Glutamatergic neuron (in vitro differentiated cells): Measurements from ENCODE around the gene ZNF608. TPM values are rescaled to one million over a fixed set of nuclear protein-coding genes. Genes with fewer than 3 reads are reported as not detected.
A peak's percentile ranks its signal among the peaks of the same experiment; 100 is the strongest.

Source experiments
- DNase-seq: peaks from one replicate; pipeline ENCODE4 v3.0.0; 2022
- H3K27ac Mint-ChIP-seq: one replicate; pipeline ENCODE4 v1.8.0; 2020; ENCODE audit warnings: mild to moderate bottlenecking, mixed read lengths, inconsistent platforms; ENCODE audit not compliant: unreplicated experiment
- H3K27me3 Mint-ChIP-seq: one replicate; pipeline ENCODE4 v1.8.0; 2020; ENCODE audit warnings: mild to moderate bottlenecking, moderate library complexity, mixed read lengths, inconsistent platforms; ENCODE audit not compliant: unreplicated experiment
- H3K36me3 Mint-ChIP-seq: one replicate; pipeline ENCODE4 v1.8.0; 2020; ENCODE audit warnings: mild to moderate bottlenecking, mixed read lengths, inconsistent platforms; ENCODE audit not compliant: unreplicated experiment
- H3K4me1 Mint-ChIP-seq: one replicate; pipeline ENCODE4 v1.8.0; 2020; ENCODE audit warnings: mild to moderate bottlenecking, low read depth, mixed read lengths, inconsistent platforms; ENCODE audit not compliant: unreplicated experiment
- H3K4me3 Mint-ChIP-seq: one replicate; pipeline ENCODE4 v1.8.0; 2020; ENCODE audit warnings: mild to moderate bottlenecking, mixed read lengths, inconsistent platforms; ENCODE audit not compliant: unreplicated experiment
- H3K9me3 Mint-ChIP-seq: one replicate; pipeline ENCODE4 v1.8.0; 2020; ENCODE audit warnings: mild to moderate bottlenecking, moderate library complexity, mixed read lengths, inconsistent platforms; ENCODE audit not compliant: unreplicated experiment
- CTCF ChIP-seq: fragments of 200-600 bp; sonication (generic); IDR thresholded peaks from one replicate; pipeline ENCODE4 v1.5.0; 2021; ENCODE audit not compliant: partially characterized antibody, unreplicated experiment
- total RNA-seq: library from RNA; stranded (reverse); fragmentation: NEBNext Ultra II Directional; extraction: Animal tissue kit (Norgen Biotek cat#: 25700); gene quantifications from one replicate; pipeline ENCODE4 v1.2.1, GENCODE V29; 2021; ENCODE audit not compliant: unreplicated experiment

ZNF608 gene
- total RNA-seq, 1 donor from 2014 or later: 161 TPM

- DNase-seq: no peak
- Mint-ChIP-seq H3K4me1 (peaks cover 75% of the 10 kb centered on the region), H3K27ac (peak overlapping the region; percentile 39), H3K27me3 (peaks cover 1% of the 10 kb centered on the region), H3K4me3 (peak overlapping the region; percentile 4), H3K9me3 (peaks cover 11% of the 10 kb centered on the region), H3K36me3 (no peaks in the 10 kb centered on the region)
- no peak for TF ChIP-seq CTCF
Measured at GRCh38 chr5:124729720-124730359, 16.6 kb downstream of the ZNF608 start.

DNA sequence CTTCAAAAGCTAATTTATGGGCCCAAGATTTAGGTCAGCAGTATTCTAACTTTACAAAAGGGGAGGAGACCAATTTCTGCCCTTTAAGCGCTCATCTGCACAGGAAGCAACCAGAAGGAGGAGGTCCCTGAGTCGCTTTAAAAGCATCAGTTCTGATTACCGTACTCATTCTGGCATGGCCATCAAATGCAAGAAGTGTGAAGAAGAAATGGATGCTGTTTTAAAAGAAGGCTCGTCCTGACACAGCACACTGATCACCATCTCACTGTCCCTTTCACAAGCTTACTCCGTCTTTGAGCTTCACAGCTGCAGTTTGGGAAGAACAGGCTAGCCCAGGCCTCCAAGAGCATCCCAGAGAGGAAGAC lies 17.5 kb downstream of the ZNF608 start:
- no peaks in the 10 kb centered on the region for H3K36me3 Mint-ChIP-seq
- DNase-seq: no peak
- peaks cover 75% of the 10 kb centered on the region for H3K4me1 Mint-ChIP-seq
- H3K9me3 Mint-ChIP-seq: peaks cover 5% of the 10 kb centered on the region
- peaks cover 1% of the 10 kb centered on the region for H3K27me3 Mint-ChIP-seq
- TF ChIP-seq CTCF: no peak
- H3K27ac Mint-ChIP-seq: no peak overlapping the region
- H3K4me3 Mint-ChIP-seq: peak overlapping the region; percentile 45

DNA sequence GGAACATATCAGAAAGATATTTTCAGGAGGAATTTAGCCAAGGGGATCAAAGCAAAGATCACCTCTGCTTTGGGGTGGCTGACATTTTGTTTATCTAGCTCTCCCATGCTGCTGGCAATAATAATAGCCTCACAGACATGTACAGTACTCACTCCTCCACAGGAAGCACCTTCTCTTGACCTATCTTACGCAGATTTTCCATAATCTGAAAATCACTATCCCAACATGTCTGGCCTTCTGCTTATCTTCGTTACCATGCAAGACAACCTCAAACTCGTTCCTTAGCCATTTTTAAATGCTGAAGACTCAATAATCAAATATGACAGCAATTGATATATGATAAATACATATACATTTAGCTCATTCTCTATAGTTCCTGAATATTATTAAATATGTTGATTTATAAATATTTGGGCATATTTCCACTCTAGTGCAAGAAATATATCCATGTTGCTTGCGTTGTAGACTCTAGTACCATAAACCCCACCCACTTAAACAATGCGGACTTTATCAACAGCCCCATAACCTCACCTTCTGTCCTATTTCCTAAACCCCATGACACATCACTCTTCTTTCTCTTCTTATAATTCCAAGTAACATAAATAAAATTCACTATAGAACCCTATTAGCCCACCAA lies 18.0 kb downstream of the ZNF608 start:
- peaks cover 5% of the 10 kb centered on the region for H3K9me3 Mint-ChIP-seq

GRCh38 chr5:124726631-124727362 lies 19.6 kb downstream of the ZNF608 start:
- DNase-seq: no peak
- Mint-ChIP-seq H3K36me3 (no peaks in the 10 kb centered on the region), H3K4me1 (peaks cover 64% of the 10 kb centered on the region), H3K27me3 (no peaks in the 10 kb centered on the region), H3K4me3 (no peak overlapping the region), H3K9me3 (peaks cover 5% of the 10 kb centered on the region), H3K27ac (no peak overlapping the region)
- TF ChIP-seq CTCF: no peak

More for the DNA sequence above, 18.0 kb downstream of the ZNF608 start:
- Mint-ChIP-seq H3K4me3 (peak overlapping the region; percentile 45), H3K4me1 (peaks cover 73% of the 10 kb centered on the region), H3K36me3 (no peaks in the 10 kb centered on the region), H3K27me3 (peaks cover 1% of the 10 kb centered on the region), H3K27ac (peak overlapping the region; percentile 52)
- DNase-seq: no peak
- no peak for TF ChIP-seq CTCF
